HEK293 (cell line): Measurements from ENCODE around the gene SIRPA.
A peak's percentile ranks its signal among the peaks of the same experiment; 100 is the strongest.

ENCODE experiments used
- CTCF ChIA-PET: fragments of 350-600 bp; formaldehyde crosslinking; extraction: SDS; loops from one replicate; lab custom pipeline; 2021; ENCODE audit warnings: antibody characterized with exemption; lab: Yijun Ruan, JAX
- POLR2A ChIA-PET: fragments of 300-600 bp; formaldehyde crosslinking; extraction: SDS; loops from one replicate; lab custom pipeline; 2020; ENCODE audit warnings: antibody characterized with exemption, inconsistent platforms; lab: Yijun Ruan, JAX
- H3K27ac ChIP-seq: fragments of 200-500 bp; sonication (Bioruptor generic); 2 replicates; pipeline ENCODE4 v1.5.1; 2014; ENCODE audit warnings: low read depth, low read length, control low read depth, inconsistent platforms; ENCODE audit errors: extremely low read depth
- H3K36me3 ChIP-seq, 2 experiments: fragments of 200-500 bp in 1 of 2; sonication (Bioruptor generic) in 1 of 2; 1 replicate in 1 of 2; 2 replicates in 1 of 2; pipeline ENCODE4 v1.5.1; 2014 to 2017; ENCODE audit warnings: inconsistent platforms in 2 of 2, low read length in 2 of 2; ENCODE audit not compliant: control insufficient read depth in 2 of 2, insufficient read depth in 1 of 2
- H3K4me1 ChIP-seq: fragments of 200-500 bp; sonication (Bioruptor generic); 2 replicates; pipeline ENCODE4 v1.5.1; 2014; ENCODE audit warnings: mild to moderate bottlenecking, low read length, inconsistent platforms; ENCODE audit not compliant: control insufficient read depth, insufficient read depth
- H3K4me3 ChIP-seq: 2 replicates; pipeline ENCODE4 v1.5.1; 2011; ENCODE audit warnings: low read depth, mild to moderate bottlenecking, control low read depth, low read length, moderate library complexity
- H3K9me3 ChIP-seq: fragments of 200-500 bp; sonication (Bioruptor generic); 2 replicates; pipeline ENCODE4 v1.5.1; 2014; ENCODE audit warnings: low read depth, low read length, inconsistent platforms; ENCODE audit not compliant: control insufficient read depth, insufficient read depth
- AEBP2 ChIP-seq: fragments of 450-650 bp; formaldehyde crosslinking; IDR thresholded peaks from 2 replicates; pipeline ENCODE4 v1.5.1; 2016; ENCODE audit warnings: missing biosample characterization, missing genetic modification characterization, borderline replicate concordance
- BCL11B ChIP-seq: fragments of 450-650 bp; formaldehyde crosslinking; IDR thresholded peaks from 2 replicates; pipeline ENCODE4 v1.5.1; 2016; ENCODE audit warnings: low read depth, missing biosample characterization, missing genetic modification characterization
- ELK4 ChIP-seq: IDR thresholded peaks from 2 replicates; pipeline ENCODE4 v1.6.1; 2011; ENCODE audit warnings: mild to moderate bottlenecking, low read depth, low read length, borderline replicate concordance
- GLI4 ChIP-seq: fragments of 450-650 bp; formaldehyde crosslinking; IDR thresholded peaks from 2 replicates; pipeline ENCODE4 v1.5.1; 2016; ENCODE audit warnings: missing biosample characterization, missing genetic modification characterization
- PATZ1 ChIP-seq: fragments of 450-650 bp; formaldehyde crosslinking; IDR thresholded peaks from 2 replicates; pipeline ENCODE4 v1.5.1; 2016; ENCODE audit warnings: missing biosample characterization, missing genetic modification characterization
- SCRT1 ChIP-seq: fragments of 450-650 bp; formaldehyde crosslinking; IDR thresholded peaks from 2 replicates; pipeline ENCODE4 v1.5.1; 2016; ENCODE audit warnings: missing biosample characterization, missing genetic modification characterization, borderline replicate concordance
- SETDB1 ChIP-seq: IDR thresholded peaks from one replicate; pipeline ENCODE4 v1.6.1; 2017; ENCODE audit warnings: mild to moderate bottlenecking, low read length, moderate library complexity, mixed read lengths; ENCODE audit not compliant: insufficient read length
- ZBTB17 ChIP-seq: fragments of 450-650 bp; formaldehyde crosslinking; IDR thresholded peaks from 2 replicates; pipeline ENCODE4 v1.5.1; 2016; ENCODE audit warnings: missing biosample characterization, missing genetic modification characterization
- ZBTB49 ChIP-seq: fragments of 450-650 bp; formaldehyde crosslinking; IDR thresholded peaks from 2 replicates; pipeline ENCODE4 v1.5.1; 2016; ENCODE audit warnings: missing biosample characterization, missing genetic modification characterization, low read depth
- ZBTB7A ChIP-seq: fragments of 450-650 bp; formaldehyde crosslinking; IDR thresholded peaks from 2 replicates; pipeline ENCODE4 v1.5.1; 2016; ENCODE audit warnings: low read depth, missing biosample characterization, missing genetic modification characterization
- ZFHX2 ChIP-seq: fragments of 450-650 bp; formaldehyde crosslinking; conservative IDR thresholded peaks from 2 replicates; pipeline ENCODE4 v1.5.1; 2016; ENCODE audit warnings: missing biosample characterization, missing genetic modification characterization
- ZNF114 ChIP-seq: fragments of 450-650 bp; formaldehyde crosslinking; IDR thresholded peaks from 2 replicates; pipeline ENCODE4 v1.5.0; 2017; ENCODE audit warnings: missing biosample characterization, missing genetic modification characterization
- ZNF121 ChIP-seq: fragments of 450-650 bp; formaldehyde crosslinking; IDR thresholded peaks from 2 replicates; pipeline ENCODE4 v1.5.1; 2016; ENCODE audit warnings: missing biosample characterization, missing genetic modification characterization
- ZNF133 ChIP-seq: fragments of 450-650 bp; formaldehyde crosslinking; IDR thresholded peaks from 2 replicates; pipeline ENCODE4 v1.5.1; 2016; ENCODE audit warnings: missing biosample characterization, missing genetic modification characterization
- ZNF2 ChIP-seq: fragments of 450-650 bp; formaldehyde crosslinking; IDR thresholded peaks from 2 replicates; pipeline ENCODE4 v1.5.1; 2016; ENCODE audit warnings: missing biosample characterization, missing genetic modification characterization
- ZNF341 ChIP-seq: fragments of 450-650 bp; formaldehyde crosslinking; IDR thresholded peaks from 2 replicates; pipeline ENCODE4; 2016; ENCODE audit warnings: low read depth, missing biosample characterization, missing genetic modification characterization
- ZNF391 ChIP-seq: fragments of 450-650 bp; formaldehyde crosslinking; IDR thresholded peaks from 2 replicates; pipeline ENCODE4 v1.5.1; 2016; ENCODE audit warnings: low read depth, missing biosample characterization, missing genetic modification characterization, borderline replicate concordance
- ZNF394 ChIP-seq: fragments of 450-650 bp; formaldehyde crosslinking; IDR thresholded peaks from 2 replicates; pipeline ENCODE4 v1.5.1; 2016; ENCODE audit warnings: missing biosample characterization, missing genetic modification characterization, mild to moderate bottlenecking, moderate library complexity, borderline replicate concordance
- ZNF513 ChIP-seq: fragments of 450-650 bp; IDR thresholded peaks from 2 replicates; pipeline ENCODE4 v1.5.1; 2018; ENCODE audit warnings: missing biosample characterization, missing genetic modification characterization
- ZNF707 ChIP-seq: fragments of 450-650 bp; formaldehyde crosslinking; IDR thresholded peaks from 2 replicates; pipeline ENCODE4 v1.5.1; 2016; ENCODE audit warnings: missing biosample characterization, missing genetic modification characterization
- ZSCAN18 ChIP-seq: fragments of 450-650 bp; formaldehyde crosslinking; IDR thresholded peaks from 2 replicates; pipeline ENCODE4 v1.5.1; 2016; ENCODE audit warnings: missing biosample characterization, missing genetic modification characterization
- TF ChIP-seq, protein P1 (sequence below): fragments of 450-650 bp; formaldehyde crosslinking; IDR thresholded peaks from 2 replicates; pipeline ENCODE4 v1.5.1; 2017; ENCODE audit warnings: missing biosample characterization, missing genetic modification characterization

The SIRPA gene

GRCh38 chr20:1900321-1900801, 5.2 kb downstream of the SIRPA start (continued):
- TF ChIP-seq GLI4, result no peak
- TF ChIP-seq ZBTB17 (tag by site-specific recombination), result peak; percentile 83
- TF ChIP-seq ZFHX2 (tag by site-specific recombination), result no peak
- peak; percentile 99 for TF ChIP-seq ZNF2 (tag by site-specific recombination)
- peak; percentile 93 for TF ChIP-seq SCRT1
- 0 out of 2 replicates have a peak, but pooled peaks have one; percentile 32 for TF ChIP-seq ZNF341 (tag by site-specific recombination)
- TF ChIP-seq ZSCAN18 (tag by site-specific recombination), result no peak
- TF ChIP-seq ZNF394 (tag by site-specific recombination), result peak; percentile 9; the same call in 1 of the 2 replicates
- no peak for TF ChIP-seq ELK4
- TF ChIP-seq BCL11B (tag by site-specific recombination), result no peak

DNA sequence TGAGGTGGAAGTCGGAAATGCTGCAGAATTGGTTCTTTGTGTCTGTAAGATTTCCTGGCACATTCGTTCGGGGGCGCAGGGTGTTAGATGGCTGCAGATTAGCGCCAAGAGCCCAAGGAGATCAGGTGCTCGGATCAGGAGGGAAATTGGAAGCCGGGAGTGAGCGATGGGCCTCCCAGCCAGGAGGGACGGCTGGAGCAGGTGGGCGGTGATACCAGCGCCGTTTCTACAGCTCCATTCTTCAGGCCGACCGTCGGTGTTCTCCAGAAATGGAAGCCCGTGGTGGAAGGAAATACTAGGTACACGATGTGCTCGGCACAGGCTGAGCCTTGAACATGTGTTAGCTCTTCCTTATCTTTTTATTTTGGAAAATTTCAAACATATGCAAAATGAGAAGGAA, 6.5 kb downstream of the SIRPA start:
- no peaks in the 10 kb centered on the region for H3K9me3 ChIP-seq
- ChIA-PET POLR2A (interaction anchor here (1.2 kb wide), 1 partner anchor 13 kb away, joined by 3 read pairs; no protein-coding TSS in a partner anchor), CTCF (interaction anchor here (0.6 to 0.7 kb wide), 2 partner anchors 10 to 511 kb away, joined by 3 read pairs; no protein-coding TSS in a partner anchor)
- no peak for TF ChIP-seq SETDB1
- TF ChIP-seq ZNF707 (tag by site-specific recombination), result no peak
- TF ChIP-seq ZNF133 (tag by site-specific recombination), result 0 out of 2 replicates have a peak, but pooled peaks have one; percentile 35
- H3K4me1 ChIP-seq, result no peaks in the 10 kb centered on the region
- no peaks in the 10 kb centered on the region for H3K36me3 ChIP-seq
- H3K4me3 ChIP-seq, result no peak overlapping the region
- H3K27ac ChIP-seq, result no peak overlapping the region

GRCh38 chr20:1902188-1902587, 7.0 kb downstream of the SIRPA start:
- Histone ChIP-seq H3K4me3 (no peak overlapping the region), H3K27ac (no peak overlapping the region), H3K36me3 (no peaks in the 10 kb centered on the region), H3K9me3 (no peaks in the 10 kb centered on the region), H3K4me1 (no peaks in the 10 kb centered on the region)
- ChIA-PET POLR2A (interaction anchor here (0.7 to 1.2 kb wide), 2 partner anchors 14 to 45 kb away, joined by 3 to 4 read pairs; no protein-coding TSS in a partner anchor), CTCF (no interaction called here)
- TF ChIP-seq PATZ1 (tag by site-specific recombination) (no peak), ZNF121 (tag by site-specific recombination) (no peak), ZBTB7A (tag by site-specific recombination) (no peak), AEBP2 (no peak), ZNF513 (no peak), ZNF114 (tag by site-specific recombination) (no peak), ZBTB49 (tag by site-specific recombination) (no peak), ZNF391 (tag by site-specific recombination) (no peak)
- TF ChIP-seq, protein P1, sequence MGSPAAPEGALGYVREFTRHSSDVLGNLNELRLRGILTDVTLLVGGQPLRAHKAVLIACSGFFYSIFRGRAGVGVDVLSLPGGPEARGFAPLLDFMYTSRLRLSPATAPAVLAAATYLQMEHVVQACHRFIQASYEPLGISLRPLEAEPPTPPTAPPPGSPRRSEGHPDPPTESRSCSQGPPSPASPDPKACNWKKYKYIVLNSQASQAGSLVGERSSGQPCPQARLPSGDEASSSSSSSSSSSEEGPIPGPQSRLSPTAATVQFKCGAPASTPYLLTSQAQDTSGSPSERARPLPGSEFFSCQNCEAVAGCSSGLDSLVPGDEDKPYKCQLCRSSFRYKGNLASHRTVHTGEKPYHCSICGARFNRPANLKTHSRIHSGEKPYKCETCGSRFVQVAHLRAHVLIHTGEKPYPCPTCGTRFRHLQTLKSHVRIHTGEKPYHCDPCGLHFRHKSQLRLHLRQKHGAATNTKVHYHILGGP (tag by site-specific recombination), result no peak
